GM15510 (cell line): ENCODE measurements around the gene DOCK4.

ENCODE experiments used
- POLR2A ChIP-seq: IDR thresholded peaks from 3 replicates; pipeline ENCODE4 v1.6.1; 2011; ENCODE audit warnings: borderline replicate concordance; ENCODE audit not compliant: insufficient read length; ENCODE audit errors: extremely low read depth

Gene DOCK4

GRCh38 chr7:111820121-111820520, 386.1 kb downstream of the DOCK4 start:
- TF ChIP-seq POLR2A, result no peak

GRCh38 chr7:111815354-111815753, 390.8 kb downstream of the DOCK4 start:
- TF ChIP-seq POLR2A, result no peak

GRCh38 chr7:111813306-111813705, 392.9 kb downstream of the DOCK4 start:
- TF ChIP-seq POLR2A, result no peak

- no peak for TF ChIP-seq POLR2A
Observed at GRCh38 chr7:111806232-111806631, 400.0 kb downstream of the DOCK4 start.

- no peak for TF ChIP-seq POLR2A
Observed at GRCh38 chr7:111803015-111803758, 403.0 kb downstream of the DOCK4 start.

- TF ChIP-seq POLR2A, result no peak
Observed at GRCh38 chr7:111802194-111802772, 403.9 kb downstream of the DOCK4 start.

GRCh38 chr7:111801277-111801676, 404.9 kb downstream of the DOCK4 start:
- TF ChIP-seq POLR2A, result no peak

- no peak for TF ChIP-seq POLR2A
Observed at GRCh38 chr7:111796671-111797070, 409.5 kb downstream of the DOCK4 start.

GRCh38 chr7:111789870-111790269, 416.3 kb downstream of the DOCK4 start:
- TF ChIP-seq POLR2A, result no peak

- TF ChIP-seq POLR2A, result no peak
Observed at GRCh38 chr7:111789048-111789320, 417.2 kb downstream of the DOCK4 start.

- TF ChIP-seq POLR2A, result no peak
Observed at GRCh38 chr7:111788286-111789047, 417.7 kb downstream of the DOCK4 start.

- no peak for TF ChIP-seq POLR2A
Observed at GRCh38 chr7:111787741-111788140, 418.5 kb downstream of the DOCK4 start.

GRCh38 chr7:111787099-111787498, 419.1 kb downstream of the DOCK4 start:
- TF ChIP-seq POLR2A, result no peak

- no peak for TF ChIP-seq POLR2A
Observed at GRCh38 chr7:111785076-111785475, 421.1 kb downstream of the DOCK4 start.

GRCh38 chr7:111784296-111784695, 421.9 kb downstream of the DOCK4 start:
- TF ChIP-seq POLR2A, result no peak

GRCh38 chr7:111783854-111784253, 422.3 kb downstream of the DOCK4 start:
- TF ChIP-seq POLR2A, result no peak
